GM12892 (cell line): ENCODE results near the gene FTO.

ENCODE experiments used
- POLR2A ChIP-seq: IDR thresholded peaks from 2 replicates; pipeline ENCODE4 v1.6.1; 2011; ENCODE audit warnings: low read depth, low read length, control low read depth
- POLR2AphosphoS5 ChIP-seq: IDR thresholded peaks from 2 replicates; pipeline ENCODE4 v1.6.1; 2011; ENCODE audit warnings: low read depth, low read length, control low read depth
- TAF1 ChIP-seq: IDR thresholded peaks from 2 replicates; pipeline ENCODE4 v1.6.1; 2011; ENCODE audit warnings: low read depth, mild to moderate bottlenecking, control low read depth, low read length, borderline replicate concordance

DNA sequence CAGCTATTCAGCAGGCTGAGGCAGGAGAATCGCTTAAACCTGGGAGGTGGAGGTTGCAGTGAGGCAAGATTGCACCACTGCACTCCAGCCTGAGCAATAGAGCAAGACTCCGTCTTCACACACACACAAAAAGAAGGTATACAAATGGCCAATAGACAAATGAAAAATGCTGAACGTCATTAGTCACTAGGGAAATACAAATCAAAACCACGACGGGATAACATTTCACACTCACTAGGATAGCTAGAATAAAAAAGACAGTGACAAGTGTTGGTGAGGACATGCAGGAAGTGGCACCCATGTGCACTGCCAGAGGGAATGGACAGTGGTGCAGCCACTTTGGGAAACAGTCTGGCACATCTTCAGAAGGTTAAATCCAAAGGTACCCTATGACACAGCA lies 172.9 kb downstream of the FTO start:
- no peak for TF ChIP-seq TAF1
- no peak for TF ChIP-seq POLR2A
- TF ChIP-seq POLR2AphosphoS5 = no peak
